ENCODE measurements around the gene DIS3L.
"Not testable (repeated sequence)": the region's sequence is repeated elsewhere in the genome, so short reads cannot be mapped to it uniquely, and the experiment has no call there.

DIS3L gene

GRCh38 chr15:66293419-66294156 lies at the start of gene DIS3L:
Gene DIS3L (plus strand): TSS chr15:66293568. CDS start chr15:66293597, 29 bp downstream.
- peak in 47 of 58 donors; percentile 10 to 79 (median 58) for DNase-seq

DNA sequence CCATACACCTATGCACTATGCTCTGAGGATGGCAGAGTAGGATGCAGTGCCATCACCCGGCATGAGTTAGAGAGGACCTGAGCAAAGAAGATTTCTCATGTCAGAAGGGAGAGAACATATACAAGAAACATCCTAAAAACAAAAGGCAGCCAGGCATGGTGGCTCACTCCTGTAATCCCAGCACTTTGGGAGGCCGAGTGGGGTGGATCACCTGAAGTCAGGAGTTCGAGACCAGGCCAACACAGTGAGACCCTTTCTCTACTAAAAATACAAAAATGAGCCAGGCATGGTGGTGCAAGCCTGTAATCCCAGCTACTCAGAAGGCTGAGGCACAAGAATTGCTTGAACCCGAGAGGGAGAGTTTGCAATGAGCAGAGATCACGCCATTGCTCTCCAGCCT lies 47.5 kb upstream of the DIS3L start:
- not testable (repeated sequence) for DNase-seq

DNA sequence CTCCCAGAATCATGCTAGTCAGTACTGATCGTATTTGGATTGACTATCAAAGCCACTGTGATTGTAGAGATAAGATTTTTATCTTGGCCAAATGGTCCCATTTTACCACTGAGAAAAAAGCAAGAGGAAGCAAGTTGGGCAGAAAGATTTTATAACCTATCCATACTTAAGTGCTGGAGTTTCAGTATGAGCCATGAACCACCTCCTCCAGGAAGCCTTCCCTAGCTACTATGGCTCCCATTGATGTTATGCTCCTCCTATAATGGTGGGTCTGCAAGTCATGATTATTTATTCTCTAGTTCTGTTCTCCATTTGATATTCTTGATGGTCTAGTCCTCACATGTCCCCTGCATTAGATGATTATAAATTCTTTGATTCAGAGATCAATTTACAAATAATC lies 46.4 kb upstream of the DIS3L start:
- DNase-seq: no peak

- DNase-seq: peak in 3 of 58 donors; percentile 3 to 15 (median 13)
These were observed 43.7 kb upstream of the DIS3L start for GRCh38 chr15:66249605-66250174.

DNA sequence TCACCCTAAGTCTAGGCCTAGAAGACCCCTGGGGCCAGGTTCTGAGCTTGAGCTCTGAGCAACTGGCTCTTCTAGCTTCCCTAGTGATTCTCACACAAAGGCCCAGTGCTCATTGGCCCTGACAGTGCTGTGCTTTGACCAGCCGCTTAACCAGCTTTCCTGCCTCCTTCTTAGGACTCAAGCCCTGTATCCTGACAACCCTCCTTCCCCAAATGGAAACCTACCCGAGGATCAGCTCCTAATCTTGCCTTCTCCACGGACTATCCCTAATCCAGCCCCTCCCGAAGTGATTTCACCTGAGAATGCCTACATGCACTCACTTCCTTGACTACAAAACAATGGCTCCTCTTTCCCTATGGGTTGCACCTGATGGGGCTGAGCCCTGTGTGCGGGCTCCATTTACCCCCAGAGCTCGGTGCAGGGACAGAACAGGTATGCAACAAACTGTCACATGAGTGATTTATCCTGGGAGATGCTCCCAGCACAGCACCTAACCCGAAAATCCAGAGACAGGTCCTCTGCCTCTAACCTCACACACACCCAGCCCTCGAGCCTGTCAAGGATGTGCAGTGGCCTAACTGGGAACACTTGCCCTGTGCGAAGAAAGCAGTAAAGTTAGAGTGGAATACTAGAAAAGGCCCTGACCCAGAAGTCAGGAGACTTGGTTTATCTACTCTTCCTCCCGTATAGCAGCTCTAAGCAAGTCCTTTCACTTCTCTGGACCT lies 42.1 kb upstream of the DIS3L start:
- DNase-seq: no peak

- DNase-seq: peak in 41 of 58 donors; percentile 3 to 64 (median 19)
These were observed 41.3 kb upstream of the DIS3L start for GRCh38 chr15:66251790-66252684.

GRCh38 chr15:66252685-66253417 lies 40.5 kb upstream of the DIS3L start:
- DNase-seq: peak in 2 of 58 donors; percentile 27 to 43

- peak in 37 of 58 donors; percentile 9 to 59 (median 18) for DNase-seq
These were observed 39.8 kb upstream of the DIS3L start, which contains the start of gene MEGF11 for GRCh38 chr15:66253418-66254088. Gene MEGF11 (minus strand): TSS chr15:66253750. CDS start chr15:66128403, 125,347 bp downstream.

DNA sequence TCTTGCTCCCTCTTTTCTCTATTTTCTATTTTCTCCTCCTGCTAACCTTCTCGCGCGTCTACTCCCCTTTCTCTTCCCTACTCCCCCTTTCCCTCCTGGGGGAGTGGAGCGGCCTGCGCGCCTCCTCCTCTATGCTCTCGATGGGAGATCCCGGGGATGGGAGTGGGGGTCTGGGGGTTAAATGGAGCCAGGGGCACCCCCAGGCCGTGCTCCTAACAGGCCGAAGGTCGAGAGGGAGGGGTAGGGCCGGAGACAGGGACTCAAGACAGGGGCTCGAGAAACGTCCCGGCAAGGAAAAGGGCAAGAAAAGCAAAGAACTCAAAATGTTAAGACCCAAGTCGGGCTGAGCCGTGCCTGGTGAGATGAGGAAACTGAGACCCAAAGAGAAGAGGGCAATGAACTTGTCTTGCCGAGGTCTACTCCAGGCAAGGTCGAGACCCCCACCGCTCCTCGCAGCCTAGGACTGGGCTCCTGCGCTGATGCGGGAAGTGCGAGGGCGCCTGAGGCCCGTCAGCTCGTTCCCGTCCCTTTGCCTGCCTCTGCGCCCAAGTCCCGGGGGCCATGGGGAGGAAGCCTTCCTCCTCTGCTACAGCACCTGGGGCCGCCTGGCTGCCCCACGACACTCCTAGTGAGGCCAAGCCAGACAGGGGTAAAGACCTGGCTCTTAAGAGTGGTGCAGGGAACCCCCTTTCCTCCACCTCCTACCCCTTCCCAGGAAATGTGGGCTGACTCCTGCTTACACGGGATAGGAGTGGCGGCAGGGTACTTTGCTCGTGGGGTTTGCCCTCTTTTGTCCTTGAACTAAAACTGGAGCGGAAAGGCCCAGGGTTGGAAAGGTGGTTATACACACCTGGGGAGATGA lies 39.0 kb upstream of the DIS3L start:
- no peak for DNase-seq

GRCh38 chr15:66254951-66255676 lies 38.3 kb upstream of the DIS3L start:
- no peak for DNase-seq

- DNase-seq: no peak
These were observed 36.7 kb upstream of the DIS3L start for GRCh38 chr15:66256692-66257091.

DNA sequence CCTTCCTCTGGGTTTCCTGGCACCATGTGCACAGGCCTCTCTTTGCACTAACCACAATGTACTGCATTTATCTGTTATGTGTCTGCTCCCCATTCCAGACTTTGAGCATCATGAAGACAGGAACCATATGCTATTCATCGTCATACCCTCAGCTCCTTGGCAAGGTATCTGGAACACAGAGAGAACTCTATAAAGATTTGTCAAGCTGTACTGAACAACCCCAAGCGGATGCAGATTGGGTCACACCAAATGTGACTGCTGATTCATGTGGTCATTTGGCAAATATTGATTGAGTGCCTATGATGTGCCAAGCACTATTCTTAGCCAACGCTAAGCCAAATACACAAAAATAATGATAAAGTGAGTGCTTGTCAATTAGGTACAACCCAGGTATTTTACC lies 32.3 kb upstream of the DIS3L start:
- DNase-seq: no peak

DNA sequence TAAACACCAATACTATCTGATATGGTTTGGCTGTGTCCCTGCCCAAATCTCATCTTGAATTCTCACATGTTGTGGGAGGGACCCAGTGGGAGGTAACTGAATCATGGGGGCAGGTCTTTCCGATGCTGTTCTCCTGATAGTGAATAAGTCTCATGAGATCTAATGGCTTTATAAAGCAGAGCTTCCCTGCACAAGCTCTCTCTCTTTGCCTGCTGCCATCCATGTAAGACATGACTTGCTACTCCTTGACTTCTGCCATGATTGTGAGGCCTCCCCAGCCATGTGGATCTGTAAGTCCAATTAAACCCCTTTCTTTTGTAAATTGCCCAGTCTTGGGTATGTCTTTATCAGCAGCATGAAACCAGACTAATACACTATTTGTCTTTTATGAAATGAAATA lies 30.5 kb upstream of the DIS3L start:
- not testable (repeated sequence) for DNase-seq

DNA sequence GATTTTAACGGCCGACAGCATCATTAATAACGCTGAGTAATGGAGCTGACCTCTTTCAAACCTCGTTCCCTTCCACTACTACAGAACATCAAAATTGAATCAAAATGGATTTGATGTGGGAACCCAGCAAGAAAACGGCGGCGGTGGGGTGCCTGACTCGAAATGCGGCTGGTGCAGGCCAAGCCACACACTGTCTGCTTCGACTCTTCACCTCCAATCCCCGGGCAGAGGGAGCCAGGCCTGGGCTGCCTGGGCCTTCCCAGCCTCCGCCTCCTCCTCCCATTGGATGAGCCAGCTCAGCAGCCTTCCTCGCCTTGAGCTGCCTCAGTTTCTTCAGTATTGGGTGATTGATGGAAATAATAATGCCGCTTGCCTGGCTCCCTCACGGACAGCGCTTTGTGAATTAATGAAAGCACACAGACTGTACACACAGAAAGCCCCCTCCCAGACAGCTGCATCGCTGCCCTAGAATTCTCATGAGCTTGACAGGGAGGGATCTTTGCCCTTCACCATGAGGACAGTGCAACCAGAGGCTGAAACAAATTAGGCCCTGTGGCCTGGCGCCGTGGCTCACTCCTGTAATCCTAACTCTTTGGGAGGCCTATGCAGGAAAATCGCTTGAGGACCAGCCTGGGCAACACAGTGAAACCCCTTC lies 28.4 kb upstream of the DIS3L start:
- no peak for DNase-seq

DNA sequence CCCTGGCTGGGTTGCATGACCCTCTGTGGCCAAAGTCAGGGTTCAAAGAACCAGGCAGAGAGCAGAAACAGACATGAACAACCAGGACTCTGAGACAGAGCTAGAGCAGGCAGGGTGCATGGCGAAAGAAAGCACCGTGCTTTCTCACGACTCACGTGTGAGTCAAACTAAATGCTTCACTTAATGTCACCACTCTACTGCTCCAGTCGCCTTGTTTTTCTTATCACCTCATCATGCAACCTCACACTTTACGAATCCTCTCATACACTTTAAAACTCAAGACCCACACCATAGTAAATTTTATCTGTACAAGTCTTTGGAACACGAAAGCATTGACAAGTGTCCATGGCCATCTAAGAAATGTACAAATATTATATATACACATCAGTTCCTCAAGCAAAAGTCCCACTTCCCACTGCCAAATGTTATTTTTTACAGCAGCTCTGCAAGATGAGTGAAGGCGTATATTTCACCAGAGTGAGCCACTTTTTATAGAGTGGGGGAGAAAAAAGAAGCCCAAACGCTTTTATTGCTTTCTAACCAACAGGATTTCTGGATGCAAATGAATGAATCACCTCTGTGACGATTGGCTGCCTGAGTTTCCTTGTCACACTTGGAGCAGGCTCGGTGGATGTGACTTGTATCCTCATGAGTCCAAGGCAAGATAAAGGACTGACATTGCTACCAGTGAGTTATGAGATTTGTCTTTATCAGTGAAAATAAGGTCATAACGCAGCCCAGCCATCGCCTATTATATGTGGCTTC lies 23.9 kb upstream of the DIS3L start:
- DNase-seq: peak in 22 of 58 donors; percentile 2 to 49 (median 24)

GRCh38 chr15:66270932-66271331 lies 22.4 kb upstream of the DIS3L start:
- no peak for DNase-seq

- no peak for DNase-seq
These were observed 18.0 kb upstream of the DIS3L start for GRCh38 chr15:66275352-66275751.
